HG03378 (cell line): ENCODE measurements around the gene ENTPD5.
"Not testable (repeated sequence)": the region's sequence is repeated elsewhere in the genome, so short reads cannot be mapped to it uniquely, and the experiment has no call there.

Experiments
- ATAC-seq: cut with Tn5 transposase; IDR thresholded peaks from one replicate; pipeline ENCODE4 v1.9.1; 2021; ENCODE audit warnings: mild to moderate bottlenecking, moderate library complexity; ENCODE audit not compliant: unreplicated experiment

The ENTPD5 gene

GRCh38 chr14:73945159-73945670 lies 73.9 kb downstream of the ENTPD5 start:
- ATAC-seq, result no peak

- ATAC-seq, result no peak
Measured at GRCh38 chr14:73944432-73945158, 74.5 kb downstream of the ENTPD5 start.

GRCh38 chr14:73943083-73943482 lies 76.0 kb downstream of the ENTPD5 start:
- no peak for ATAC-seq

GRCh38 chr14:73942180-73942579 lies 76.9 kb downstream of the ENTPD5 start:
- no peak for ATAC-seq

- no peak for ATAC-seq
Measured at GRCh38 chr14:73937012-73937411, 82.1 kb downstream of the ENTPD5 start.

- no peak for ATAC-seq
Measured at GRCh38 chr14:73936548-73936947, 82.5 kb downstream of the ENTPD5 start.

- no peak for ATAC-seq
Measured at GRCh38 chr14:73935666-73936065, 83.4 kb downstream of the ENTPD5 start.

GRCh38 chr14:73924337-73924736 lies 94.8 kb downstream of the ENTPD5 start:
- no peak for ATAC-seq

- not testable (repeated sequence) for ATAC-seq
Measured at GRCh38 chr14:73919457-73919856, 99.6 kb downstream of the ENTPD5 start.

GRCh38 chr14:73916324-73916723 lies 102.8 kb downstream of the ENTPD5 start:
- ATAC-seq, result no peak

GRCh38 chr14:73913256-73913655 lies 105.8 kb downstream of the ENTPD5 start:
- ATAC-seq, result no peak

GRCh38 chr14:73909681-73910080 lies 109.4 kb downstream of the ENTPD5 start:
- no peak for ATAC-seq
